Dermis microvascular lymphatic vessel endothelial cell (primary cell): ENCODE data around the gene IRF2. TPM values are rescaled to one million over a fixed set of nuclear protein-coding genes. Genes with fewer than 3 reads are reported as not detected.
A peak's percentile ranks its signal among the peaks of the same experiment; 100 is the strongest.

Source experiments
- DNase-seq, 2 donors: peaks; one replicate each; pipeline versions ENCODE4 v3.0.0 to v3.0.0-alpha.2; 2010; ENCODE audit warnings: low read depth in 2 of 2
- total RNA-seq: library from RNA; depleted of rRNA; stranded (reverse); fragments of >200 nt; gene quantifications from 2 replicates; pipeline ENCODE4 v1.2.1, GENCODE V29; 2014

The IRF2 gene
- total RNA-seq, 1 donor from 2014 or later: 20.0 TPM

GRCh38 chr4:184473499-184474262, 669 bp downstream of the IRF2 start:
- peak in 1 of 2 donors; percentile 39 for DNase-seq

- peak in 1 of 2 donors; percentile 90 for DNase-seq
These were observed 1.5 kb downstream of the IRF2 start for GRCh38 chr4:184472614-184473498.

GRCh38 chr4:184471881-184472613, 2.3 kb downstream of the IRF2 start:
- DNase-seq: peak in 1 of 2 donors; percentile 28

GRCh38 chr4:184470785-184471110, 3.6 kb downstream of the IRF2 start:
- no peak for DNase-seq

GRCh38 chr4:184466634-184467033, 7.7 kb downstream of the IRF2 start:
- DNase-seq: no peak

- no peak for DNase-seq
These were observed 9.4 kb downstream of the IRF2 start for GRCh38 chr4:184464759-184465454.

GRCh38 chr4:184463856-184464255, 10.5 kb downstream of the IRF2 start:
- DNase-seq: no peak

- DNase-seq: no peak
These were observed 11.2 kb downstream of the IRF2 start for GRCh38 chr4:184463158-184463557.

GRCh38 chr4:184462724-184463123, 11.6 kb downstream of the IRF2 start:
- DNase-seq: no peak

GRCh38 chr4:184461711-184462441, 12.5 kb downstream of the IRF2 start:
- DNase-seq: no peak

GRCh38 chr4:184460499-184461285, 13.7 kb downstream of the IRF2 start:
- DNase-seq: no peak

- DNase-seq: no peak
These were observed 14.9 kb downstream of the IRF2 start for GRCh38 chr4:184459413-184459812.

GRCh38 chr4:184457535-184458249, 16.7 kb downstream of the IRF2 start:
- no peak for DNase-seq

GRCh38 chr4:184456337-184456736, 18.0 kb downstream of the IRF2 start:
- no peak for DNase-seq

GRCh38 chr4:184455299-184455698, 19.1 kb downstream of the IRF2 start:
- no peak for DNase-seq

- DNase-seq: peak in 1 of 2 donors; percentile 77
These were observed 20.8 kb downstream of the IRF2 start for GRCh38 chr4:184453365-184454160.

- no peak for DNase-seq
These were observed 21.6 kb downstream of the IRF2 start for GRCh38 chr4:184452740-184453139.

GRCh38 chr4:184451726-184452125, 22.6 kb downstream of the IRF2 start:
- DNase-seq: no peak
